Psoas muscle (tissue), 8 donors: ENCODE results near the gene ZNF175. TPM values are rescaled to one million over a fixed set of nuclear protein-coding genes. Genes with fewer than 3 reads are reported as not detected.

Source experiments
- ATAC-seq, 4 donors: fragments of 200-7000 bp; cut with Tn5 transposase; one replicate each; pipeline ENCODE4 v1.9.1; 2020; ENCODE audit warnings: moderate library complexity in 3 of 4, mild to moderate bottlenecking in 2 of 4
- DNase-seq, 2 donors: peaks; one replicate each; pipeline ENCODE4 v3.0.0-alpha.2; 2020
- H3K27ac ChIP-seq: fragments of 200-600 bp; one replicate; pipeline ENCODE4 v1.8.0; 2022
- H3K27me3 ChIP-seq, 3 donors: fragments of 200-600 bp in 1 of 3; one replicate each; pipeline versions ENCODE4 v1.6.1 to v1.8.0; 2013 to 2022; ENCODE audit warnings: low read length in 2 of 3, mild to moderate bottlenecking in 2 of 3, moderate library complexity in 1 of 3; ENCODE audit not compliant: insufficient read depth in 3 of 3
- H3K36me3 ChIP-seq, 2 donors: fragments of 200-600 bp in 1 of 2; one replicate each; pipeline versions ENCODE4 v1.6.1 to v1.8.0; 2013 to 2022; ENCODE audit warnings: low read depth in 1 of 2, mild to moderate bottlenecking in 1 of 2, moderate library complexity in 1 of 2; ENCODE audit not compliant: insufficient read depth in 1 of 2
- H3K4me1 ChIP-seq: fragments of 200-600 bp; one replicate; pipeline ENCODE4 v1.8.0; 2022
- H3K4me3 ChIP-seq: fragments of 200-600 bp; one replicate; pipeline ENCODE4 v1.8.0; 2022; ENCODE audit warnings: mild to moderate bottlenecking
- H3K9me3 ChIP-seq: fragments of 200-600 bp; one replicate; pipeline ENCODE4 v1.8.0; 2022
- WGBS, 3 donors: extraction: QIAGEN DNeasy Blood & Tissue Kit; methylation state at CpG; one replicate each; pipeline versions ENCODE4 v1.1.6 to v1.1.7; 2013; 5-methylcytosine and 5-hydroxymethylcytosine counted together
- intact Hi-C, 2 donors: fragments of 100-400 bp; cut with DNase I; formaldehyde crosslinking; loops; one replicate each; pipeline versions ENCODE4 v1.11.0 to v1.14.2; 2022
- polyA plus RNA-seq, 3 donors: library from polyadenylated mRNA; stranded (reverse); fragments of 200-250 nt; gene quantifications; one replicate each; pipeline ENCODE4 v1.2.3, GENCODE V29; 2013
- total RNA-seq, 4 donors: library from RNA; stranded (reverse); fragmentation: NEBNext Ultra II Directional in 2 of 4; extraction: Animal tissue kit (Norgen Biotek cat#: 25700) in 2 of 4; gene quantifications; one replicate each; pipeline versions ENCODE4 v1.2.1 to v1.2.4, GENCODE V29; 2021 to 2023
- TF ChIP-seq, protein P1 (sequence below): fragments of 200-600 bp; IDR thresholded peaks from one replicate; pipeline ENCODE4 v1.8.0; 2022; ENCODE audit warnings: antibody characterized with exemption
- donor health status: healthy with polysubstance abuse.
- donor health status: DM: no; HTN: no; CAD: no; lungs with moderate emphysema.
- donor health status: Bipolar disorder and iron deficiency.
- donor health status: healthy.
- donor health status: DM: yes; HTN: yes; CAD: no.
- donor health status: DM: no; HTN: no; CAD: no.
- donor health status: DM: no; HTN: no; CAD: no.
- donor health status: DM: yes; HTN: yes; CAD: no.

Gene ZNF175
- total and polyA plus RNA-seq, 7 donors, result 2.3 to 8.9 (median 5.0) TPM

- TF ChIP-seq, protein P1, sequence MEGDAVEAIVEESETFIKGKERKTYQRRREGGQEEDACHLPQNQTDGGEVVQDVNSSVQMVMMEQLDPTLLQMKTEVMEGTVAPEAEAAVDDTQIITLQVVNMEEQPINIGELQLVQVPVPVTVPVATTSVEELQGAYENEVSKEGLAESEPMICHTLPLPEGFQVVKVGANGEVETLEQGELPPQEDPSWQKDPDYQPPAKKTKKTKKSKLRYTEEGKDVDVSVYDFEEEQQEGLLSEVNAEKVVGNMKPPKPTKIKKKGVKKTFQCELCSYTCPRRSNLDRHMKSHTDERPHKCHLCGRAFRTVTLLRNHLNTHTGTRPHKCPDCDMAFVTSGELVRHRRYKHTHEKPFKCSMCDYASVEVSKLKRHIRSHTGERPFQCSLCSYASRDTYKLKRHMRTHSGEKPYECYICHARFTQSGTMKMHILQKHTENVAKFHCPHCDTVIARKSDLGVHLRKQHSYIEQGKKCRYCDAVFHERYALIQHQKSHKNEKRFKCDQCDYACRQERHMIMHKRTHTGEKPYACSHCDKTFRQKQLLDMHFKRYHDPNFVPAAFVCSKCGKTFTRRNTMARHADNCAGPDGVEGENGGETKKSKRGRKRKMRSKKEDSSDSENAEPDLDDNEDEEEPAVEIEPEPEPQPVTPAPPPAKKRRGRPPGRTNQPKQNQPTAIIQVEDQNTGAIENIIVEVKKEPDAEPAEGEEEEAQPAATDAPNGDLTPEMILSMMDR, result no peak
- Histone ChIP-seq H3K4me1 (no peaks in the 10 kb centered on the region), H3K9me3 (no peaks in the 10 kb centered on the region), H3K4me3 (no peak overlapping the region), H3K27ac (no peak overlapping the region), H3K27me3 (peaks cover 0 to 13% (median 2%) of the 10 kb centered on the region in 3 donors), H3K36me3 (no peaks in the 10 kb centered on the region)
- intact Hi-C loops, result no loop called here
- ATAC-seq, result no peak
- DNase-seq, result no peak
- 78 to 81% (median 80%) methylated on average over 6 of the region's 6 CpGs for WGBS, 3 donors
Measured at GRCh38 chr19:51544038-51544437, 27.0 kb upstream of the ZNF175 start.

DNA sequence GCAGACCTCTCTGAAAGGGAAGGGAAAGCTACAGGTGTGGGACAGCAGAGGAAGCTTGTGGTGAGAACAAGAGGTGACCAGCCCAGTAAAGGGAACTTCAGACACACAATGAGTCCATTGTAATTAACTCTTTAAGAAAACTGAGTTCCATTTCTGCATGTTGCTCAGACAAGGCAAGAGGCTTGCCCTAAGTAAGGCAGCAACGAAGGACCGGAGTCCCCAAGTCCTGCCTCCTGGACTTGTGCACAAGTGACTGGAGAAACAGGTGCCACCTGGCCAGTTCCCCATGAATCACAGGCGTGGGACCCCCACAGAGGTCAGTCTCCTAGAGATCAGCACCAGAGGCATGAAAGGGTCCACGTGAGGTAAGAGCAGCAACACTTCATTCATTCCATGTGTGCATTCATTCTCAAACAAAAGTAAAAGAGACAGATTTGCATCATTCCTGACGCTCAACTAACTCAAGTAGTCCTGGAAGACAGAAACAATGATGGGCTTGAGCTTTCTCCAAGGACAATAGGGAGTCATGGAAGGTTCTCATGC lies 24.9 kb upstream of the ZNF175 start:
- Histone ChIP-seq H3K9me3 (no peaks in the 10 kb centered on the region), H3K27me3 (peaks cover 0 to 10% (median 2%) of the 10 kb centered on the region in 3 donors), H3K27ac (no peak overlapping the region), H3K4me3 (no peak overlapping the region), H3K4me1 (no peaks in the 10 kb centered on the region), H3K36me3 (no peaks in the 10 kb centered on the region)
- 54 to 57% (median 56%) methylated on average over 5 of the region's 5 CpGs for WGBS, 3 donors
- intact Hi-C loops, result no loop called here
- TF ChIP-seq, protein P1, result no peak
- ATAC-seq, result no peak
- DNase-seq, result no peak

DNA sequence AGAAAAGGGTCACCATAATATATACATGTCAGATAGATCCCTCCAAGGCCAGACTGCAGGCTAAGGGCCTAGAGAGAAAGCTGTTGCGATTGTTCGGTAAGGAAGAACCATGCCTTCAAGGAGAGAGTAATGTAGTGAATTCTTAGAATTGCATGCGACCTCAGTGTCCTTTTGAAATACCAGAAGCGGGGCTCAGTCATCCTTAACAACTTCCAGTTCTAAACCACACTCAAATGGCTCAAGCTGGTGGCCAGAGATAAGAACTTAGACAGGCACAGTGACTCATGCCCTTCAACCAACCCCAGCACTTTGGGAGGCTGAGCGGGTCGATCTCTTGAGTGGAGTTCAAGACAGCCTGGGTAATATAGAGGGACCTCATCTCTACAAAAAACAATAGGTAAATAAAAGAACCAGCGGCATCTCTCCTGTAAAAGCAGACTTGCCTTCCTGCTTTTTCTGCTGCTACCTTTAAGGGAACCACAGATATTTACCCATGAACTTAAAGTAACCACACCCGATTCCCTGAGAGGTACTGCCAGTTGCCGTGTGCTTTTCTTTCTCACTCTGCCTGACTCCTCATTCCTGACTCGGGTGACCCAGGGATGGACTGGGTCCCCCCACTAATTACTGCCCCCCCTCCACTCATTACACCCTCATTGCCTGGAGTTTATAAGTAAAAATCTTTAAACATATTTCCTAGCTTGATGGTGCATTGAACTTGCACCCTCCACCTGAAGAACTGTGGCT lies 24.3 kb upstream of the ZNF175 start:
- no peak overlapping the region for H3K4me3 ChIP-seq
- H3K36me3 ChIP-seq, result no peaks in the 10 kb centered on the region
- DNase-seq (no peak), ATAC-seq (no peak)
- intact Hi-C loops, result no loop called here
- H3K4me1 ChIP-seq, result no peaks in the 10 kb centered on the region
- 65 to 70% (median 67%) methylated on average over 10 of the region's 10 CpGs for WGBS, 3 donors
- TF ChIP-seq, protein P1, result no peak
- peaks cover 0 to 7% (median 5%) of the 10 kb centered on the region in 3 donors for H3K27me3 ChIP-seq
- H3K9me3 ChIP-seq, result no peaks in the 10 kb centered on the region
- H3K27ac ChIP-seq, result no peak overlapping the region

DNA sequence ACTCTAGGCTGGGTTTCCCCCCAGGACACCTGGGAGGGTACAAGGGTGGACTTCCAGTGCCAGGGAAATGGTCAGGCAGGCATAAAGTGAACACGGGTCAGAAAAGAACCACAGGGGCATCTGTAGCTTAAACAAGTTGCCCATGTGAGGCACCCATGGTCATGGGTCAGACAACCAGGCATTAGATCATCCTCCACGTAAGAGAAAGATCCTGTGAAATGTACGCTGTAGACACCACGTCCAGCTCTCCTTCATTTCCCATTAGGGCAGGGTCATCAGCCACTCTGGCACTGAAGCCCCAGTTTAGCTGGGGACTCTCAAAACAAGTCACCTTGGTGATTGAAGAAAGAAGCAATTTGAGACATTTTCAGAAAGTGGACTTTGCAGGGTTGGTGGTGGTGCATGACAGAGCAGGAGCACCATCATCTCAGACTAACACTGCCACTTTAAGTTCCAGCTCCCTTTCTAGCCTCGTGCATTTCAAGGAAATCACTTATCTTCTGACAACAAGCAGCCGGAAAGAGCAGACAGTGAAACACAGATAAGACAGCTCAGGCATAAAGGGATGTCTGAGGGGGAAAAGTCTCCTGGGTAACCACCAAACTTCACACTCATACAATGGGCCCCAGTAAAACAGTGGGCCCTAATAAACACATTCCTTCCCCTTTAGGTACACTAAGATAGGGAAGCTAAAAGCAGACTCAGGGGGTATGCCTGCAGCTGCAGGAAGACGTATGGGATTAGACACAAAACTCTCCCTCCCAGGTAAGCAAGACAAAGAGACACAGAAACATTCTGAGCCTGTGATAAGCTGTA lies 23.5 kb upstream of the ZNF175 start:
- TF ChIP-seq, protein P1, result no peak
- H3K4me1 ChIP-seq, result no peaks in the 10 kb centered on the region
- DNase-seq, result no peak
- ATAC-seq, result no peak
- no peak overlapping the region for H3K27ac ChIP-seq
- H3K9me3 ChIP-seq, result no peaks in the 10 kb centered on the region
- no peaks in the 10 kb centered on the region for H3K36me3 ChIP-seq
- intact Hi-C loops, result no loop called here
- H3K4me3 ChIP-seq, result no peak overlapping the region
- WGBS, 3 donors, result 46 to 48% (median 46%) methylated on average over 7 of the region's 7 CpGs
- H3K27me3 ChIP-seq, result peaks cover 0 to 7% (median 5%) of the 10 kb centered on the region in 3 donors
